H1 (cell line): ENCODE data around the gene NANOS3. TPM values are rescaled to one million over a fixed set of nuclear protein-coding genes. Genes with fewer than 3 reads are reported as not detected.
A peak's percentile ranks its signal among the peaks of the same experiment; 100 is the strongest.

Experiments used
- EP300 ChIP-seq, 2 experiments: IDR thresholded peaks; 1 replicate in 1 of 2; 2 replicates in 1 of 2; pipeline ENCODE4 v1.6.1; 2011 to 2012; ENCODE audit warnings: low read depth in 2 of 2, low read length in 2 of 2, mild to moderate bottlenecking in 2 of 2, borderline replicate concordance in 1 of 2, inconsistent platforms in 1 of 2, moderate library complexity in 1 of 2
- GTF2F1 ChIP-seq: IDR thresholded peaks from 2 replicates; pipeline ENCODE4 v1.6.1; 2012; ENCODE audit warnings: low read depth, low read length, improper control_type of control experiment, borderline replicate concordance
- KDM4A ChIP-seq: IDR thresholded peaks from one replicate; pipeline ENCODE4 v1.7.1; 2012; ENCODE audit warnings: low read depth, mild to moderate bottlenecking, moderate library complexity, low read length, inconsistent platforms; ENCODE audit not compliant: severe bottlenecking
- KDM5A ChIP-seq: fragments of 200-600 bp; IDR thresholded peaks from 2 replicates; pipeline ENCODE4 v1.7.1; 2012; ENCODE audit warnings: mild to moderate bottlenecking, low read length, inconsistent platforms, mixed read lengths
- NRF1 ChIP-seq: IDR thresholded peaks from 2 replicates; pipeline ENCODE4 v1.6.1; 2011; ENCODE audit warnings: mild to moderate bottlenecking, low read depth, low read length, improper control_type of control experiment
- POLR2A ChIP-seq, 2 experiments: IDR thresholded peaks; 1 replicate in 1 of 2; 2 replicates in 1 of 2; pipeline ENCODE4 v1.6.1; 2011; ENCODE audit warnings: low read depth in 2 of 2, low read length in 2 of 2, mild to moderate bottlenecking in 2 of 2; ENCODE audit errors: control extremely low read depth in 1 of 2
- POLR2AphosphoS5 ChIP-seq: IDR thresholded peaks from 2 replicates; pipeline ENCODE4 v1.6.1; 2011; ENCODE audit warnings: low read depth, low read length
- RAD21 ChIP-seq, 2 experiments: IDR thresholded peaks in 1 of 2; conservative IDR thresholded peaks in 1 of 2; 2 replicates each; pipeline ENCODE4 v1.6.1; 2011; ENCODE audit warnings: low read depth in 2 of 2, low read length in 2 of 2, improper control_type of control experiment in 1 of 2, inconsistent platforms in 1 of 2, mild to moderate bottlenecking in 1 of 2, moderate library complexity in 1 of 2
- SIRT6 ChIP-seq: IDR thresholded peaks from one replicate; pipeline ENCODE4 v1.7.1; 2012; ENCODE audit warnings: low read length, inconsistent platforms
- SIX5 ChIP-seq: IDR thresholded peaks from 2 replicates; pipeline ENCODE4 v1.6.1; 2011; ENCODE audit warnings: mild to moderate bottlenecking, low read depth, low read length
- ZNF274 ChIP-seq: IDR thresholded peaks from 2 replicates; pipeline ENCODE4 v1.7.0; 2012; ENCODE audit warnings: low read length, borderline replicate concordance; ENCODE audit errors: extremely low read depth
- polyA plus RNA-seq, 7 experiments: library from polyadenylated mRNA; depleted of rRNA in 3 of 7; stranded (reverse) in 5 of 7; unstranded in 2 of 7; fragments of >200 nt in 5 of 7; fragments of 200-250 nt in 2 of 7; gene quantifications; 1 replicate in 5 of 7; 2 replicates in 1 of 7; 4 replicates in 1 of 7; pipeline versions ENCODE4 v1.2.1 to v1.2.3, GENCODE V29; 2011 to 2013; ENCODE audit warnings: missing spikeins in 2 of 7, mixed read lengths in 2 of 7
- total RNA-seq: library from RNA; stranded (reverse); fragmentation: NEBNext Ultra II Directional; extraction: Animal tissue kit (Norgen Biotek cat#: 25700); gene quantifications from 2 replicates; pipeline ENCODE4 v1.2.1, GENCODE V29; 2021

Gene NANOS3
- total and polyA plus RNA-seq, 2 of the 8 experiments (the other 6 are each of a cell fraction or from before 2014, with no cell fraction given): 0.62 TPM; not detected in 1

DNA sequence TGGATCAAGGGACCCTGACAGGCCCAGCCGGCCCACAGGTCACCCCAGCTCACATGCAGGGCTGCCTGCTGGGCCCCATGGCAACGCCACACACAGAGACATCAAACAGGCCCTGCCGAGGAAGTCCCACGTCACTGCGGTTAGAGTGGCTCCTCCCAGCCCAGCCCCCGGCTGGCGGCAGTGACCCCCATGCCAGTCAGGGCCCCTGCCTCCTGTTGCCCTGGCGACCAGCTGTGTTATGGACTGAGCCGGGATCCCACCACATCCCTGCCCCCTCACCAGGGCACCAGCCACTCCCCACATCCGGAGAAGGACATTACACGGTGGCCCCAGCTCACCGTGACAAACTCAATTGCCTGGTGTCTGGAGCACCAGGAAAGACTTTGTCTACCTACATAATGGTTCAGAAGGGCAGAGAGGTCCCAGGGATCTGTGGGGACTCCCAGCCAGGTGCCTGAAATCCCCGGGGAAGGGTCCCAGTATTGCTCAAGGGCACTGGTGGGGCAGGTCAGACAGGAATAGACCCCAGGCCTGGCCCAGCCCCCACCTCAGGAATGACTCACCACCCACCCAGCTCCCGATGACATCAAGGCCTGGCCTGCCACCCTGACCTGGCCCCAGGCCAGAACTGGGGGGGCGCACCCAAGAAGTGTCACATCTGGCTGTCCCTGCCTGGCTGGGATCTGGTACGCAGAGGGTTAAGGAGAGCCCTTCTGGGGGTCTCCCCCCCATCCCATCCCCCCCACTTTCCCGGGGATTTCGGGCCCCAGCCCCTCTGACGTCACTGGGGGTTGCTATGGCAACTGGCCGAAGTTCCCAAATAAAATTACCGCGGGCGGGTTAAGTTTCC lies 30.2 kb upstream of the NANOS3 start (continued):
- no peak for TF ChIP-seq KDM5A
- TF ChIP-seq POLR2A (IDR thresholded peaks at IDR 0.05; ENCODE audit: control extremely low read depth in 1 of 2, low read depth in 2 of 2, low read length in 2 of 2): peak in 1 of 2 experiments; percentile 84; a peak in 2 of 3 replicates
- no peak for TF ChIP-seq GTF2F1
- TF ChIP-seq NRF1: no peak
- peak; percentile 25 for TF ChIP-seq KDM4A
- TF ChIP-seq POLR2AphosphoS5: peak; percentile 71; the same call in 1 of the 2 replicates
- peak in 1 of 2 experiments; percentile 89; a peak in 1 of 3 replicates for TF ChIP-seq EP300 (IDR thresholded peaks at IDR 0.05; ENCODE audit: borderline replicate concordance in 1 of 2, low read depth in 2 of 2, low read length in 2 of 2)
- no peak for TF ChIP-seq RAD21 (IDR thresholded peaks at IDR 0.05 in 1 of 2, conservative IDR thresholded peaks at IDR 0.05 in 1 of 2; ENCODE audit: low read depth in 2 of 2, low read length in 2 of 2)
- TF ChIP-seq SIRT6: no peak
- TF ChIP-seq SIX5: no peak
- no peak for TF ChIP-seq ZNF274
